Measurements from ENCODE around the gene WDFY2. TPM values are rescaled to one million over a fixed set of nuclear protein-coding genes. Genes with fewer than 3 reads are reported as not detected.

The WDFY2 gene
- total RNA-seq, 4 donors from 2014 or later, result 6.0 to 11.3 (median 9.7) TPM

DNA sequence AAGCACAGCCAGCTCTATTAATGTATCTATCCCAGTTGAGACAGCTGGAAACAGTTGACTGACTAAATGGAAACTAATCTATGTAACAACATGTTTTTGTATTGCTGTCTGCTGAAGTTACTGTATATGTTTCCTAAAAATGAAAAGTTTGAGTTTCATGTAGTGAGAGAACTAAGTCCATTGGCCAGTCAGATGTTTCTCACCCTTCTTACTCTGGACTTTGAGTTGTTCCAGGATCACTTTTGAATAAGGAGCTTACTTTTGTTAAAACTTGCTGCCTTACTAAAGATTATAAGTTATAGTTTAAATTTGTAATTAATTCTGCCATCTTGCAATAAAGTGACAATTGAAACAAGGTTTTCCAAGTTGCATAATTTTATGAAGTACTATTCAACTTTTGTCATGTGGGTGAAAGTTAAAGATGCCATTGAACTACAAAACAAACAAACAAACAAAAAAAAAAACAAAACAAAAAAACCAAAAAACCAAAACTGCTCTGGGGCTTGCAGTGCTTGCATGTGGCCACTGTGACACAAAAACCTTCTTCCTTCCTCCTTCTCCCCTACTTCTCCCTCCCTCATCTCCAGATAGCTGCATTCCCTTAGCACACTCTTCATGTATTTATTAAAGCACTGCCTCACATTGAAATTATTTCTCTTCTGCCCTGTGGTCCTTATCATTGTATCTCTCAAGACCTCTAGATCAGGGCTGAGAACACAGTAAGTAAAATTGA lies 15.3 kb downstream of the WDFY2 start:
- H3K9me3 ChIP-seq, result no peaks in the 10 kb centered on the region
- H3K4me1 ChIP-seq, result peaks cover 0 to 6% (median 3%) of the 10 kb centered on the region in 4 donors
- TF ChIP-seq POLR2A (IDR thresholded peaks at IDR 0.05), result no peak
- TF ChIP-seq, protein P1, sequence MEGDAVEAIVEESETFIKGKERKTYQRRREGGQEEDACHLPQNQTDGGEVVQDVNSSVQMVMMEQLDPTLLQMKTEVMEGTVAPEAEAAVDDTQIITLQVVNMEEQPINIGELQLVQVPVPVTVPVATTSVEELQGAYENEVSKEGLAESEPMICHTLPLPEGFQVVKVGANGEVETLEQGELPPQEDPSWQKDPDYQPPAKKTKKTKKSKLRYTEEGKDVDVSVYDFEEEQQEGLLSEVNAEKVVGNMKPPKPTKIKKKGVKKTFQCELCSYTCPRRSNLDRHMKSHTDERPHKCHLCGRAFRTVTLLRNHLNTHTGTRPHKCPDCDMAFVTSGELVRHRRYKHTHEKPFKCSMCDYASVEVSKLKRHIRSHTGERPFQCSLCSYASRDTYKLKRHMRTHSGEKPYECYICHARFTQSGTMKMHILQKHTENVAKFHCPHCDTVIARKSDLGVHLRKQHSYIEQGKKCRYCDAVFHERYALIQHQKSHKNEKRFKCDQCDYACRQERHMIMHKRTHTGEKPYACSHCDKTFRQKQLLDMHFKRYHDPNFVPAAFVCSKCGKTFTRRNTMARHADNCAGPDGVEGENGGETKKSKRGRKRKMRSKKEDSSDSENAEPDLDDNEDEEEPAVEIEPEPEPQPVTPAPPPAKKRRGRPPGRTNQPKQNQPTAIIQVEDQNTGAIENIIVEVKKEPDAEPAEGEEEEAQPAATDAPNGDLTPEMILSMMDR (IDR thresholded peaks at IDR 0.05), result no peak
- H3K27ac ChIP-seq, result no peak overlapping the region
- no peak for DNase-seq
- no peaks in the 10 kb centered on the region for H3K36me3 ChIP-seq
- no peaks in the 10 kb centered on the region for H3K27me3 ChIP-seq
- H3K4me3 ChIP-seq, result no peak overlapping the region

DNA sequence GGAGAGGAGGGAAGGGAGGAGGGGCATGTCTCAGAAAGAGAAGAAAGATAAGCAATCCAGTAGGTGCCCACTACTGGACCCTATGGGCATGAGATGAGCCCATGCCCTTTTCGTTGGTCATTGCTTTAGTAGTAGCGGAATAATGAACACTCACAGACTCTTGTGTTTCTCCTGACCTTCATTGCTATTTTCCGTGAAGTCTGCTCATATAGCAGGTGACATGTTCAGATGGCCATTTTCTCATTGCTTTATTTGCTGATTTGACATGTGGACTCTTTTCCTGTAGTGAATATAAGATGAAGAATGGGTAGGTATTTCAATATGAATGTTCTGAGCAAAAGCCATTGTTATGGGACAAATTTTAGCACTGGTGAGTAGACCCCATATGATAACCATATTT lies 16.4 kb downstream of the WDFY2 start:
- H3K4me1 ChIP-seq, result peaks cover 0 to 6% (median 3%) of the 10 kb centered on the region in 4 donors
- no peak overlapping the region for H3K27ac ChIP-seq
- no peak overlapping the region for H3K4me3 ChIP-seq
- H3K27me3 ChIP-seq, result no peaks in the 10 kb centered on the region
- DNase-seq, result no peak
- TF ChIP-seq POLR2A (IDR thresholded peaks at IDR 0.05), result no peak
- TF ChIP-seq, protein P1 (IDR thresholded peaks at IDR 0.05), result no peak
- no peaks in the 10 kb centered on the region for H3K9me3 ChIP-seq
- no peaks in the 10 kb centered on the region for H3K36me3 ChIP-seq

DNA sequence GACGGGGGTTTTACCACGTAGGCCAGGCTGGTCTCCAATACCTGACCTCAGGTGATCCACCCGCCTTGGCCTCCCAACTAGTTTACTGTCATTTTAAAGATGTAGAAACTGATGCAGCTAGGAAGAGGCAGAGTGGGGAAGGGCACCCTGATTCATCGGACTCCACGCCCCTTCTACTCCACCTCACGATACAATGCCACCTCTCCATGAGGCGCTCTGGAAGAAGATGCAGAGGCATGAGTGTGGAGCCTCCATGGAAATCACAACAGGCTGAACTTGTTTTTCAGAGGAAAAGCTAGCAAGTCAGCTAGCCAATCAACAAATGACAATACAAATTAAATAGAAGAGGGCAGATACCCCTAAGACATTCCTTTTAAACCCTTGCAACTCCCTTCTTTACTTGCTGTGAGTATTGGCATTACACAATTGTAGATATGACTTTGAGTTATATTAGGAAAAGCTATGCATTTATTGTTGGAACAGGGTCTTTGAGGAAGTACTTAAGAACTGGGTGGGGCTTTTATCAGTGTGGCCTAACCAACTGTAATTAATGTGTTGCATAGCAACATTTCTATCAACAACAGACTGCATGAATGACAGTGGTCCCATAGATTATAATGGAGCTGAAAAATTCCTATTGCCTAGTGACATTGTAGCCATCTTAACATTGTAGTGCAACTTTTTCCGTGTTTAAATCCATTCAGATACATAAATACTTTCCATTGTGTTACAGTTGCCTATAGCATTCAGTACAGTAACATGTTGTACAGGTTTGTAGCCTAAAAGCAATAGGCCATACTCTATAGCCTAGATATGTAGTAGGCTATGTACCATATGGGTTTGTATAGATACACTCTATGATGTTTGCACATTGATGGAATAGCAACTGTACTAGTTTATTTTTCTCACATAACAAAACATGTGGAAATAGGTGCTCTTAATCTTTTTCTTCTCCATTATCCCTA lies 17.6 kb downstream of the WDFY2 start:
- Histone ChIP-seq H3K27me3 (no peaks in the 10 kb centered on the region), H3K9me3 (no peaks in the 10 kb centered on the region), H3K4me3 (no peak overlapping the region), H3K4me1 (peaks cover 0 to 6% (median 3%) of the 10 kb centered on the region in 4 donors), H3K27ac (no peak overlapping the region), H3K36me3 (no peaks in the 10 kb centered on the region)
- DNase-seq, result no peak
- TF ChIP-seq, protein P1 (IDR thresholded peaks at IDR 0.05), result no peak
- TF ChIP-seq POLR2A (IDR thresholded peaks at IDR 0.05), result no peak

DNA sequence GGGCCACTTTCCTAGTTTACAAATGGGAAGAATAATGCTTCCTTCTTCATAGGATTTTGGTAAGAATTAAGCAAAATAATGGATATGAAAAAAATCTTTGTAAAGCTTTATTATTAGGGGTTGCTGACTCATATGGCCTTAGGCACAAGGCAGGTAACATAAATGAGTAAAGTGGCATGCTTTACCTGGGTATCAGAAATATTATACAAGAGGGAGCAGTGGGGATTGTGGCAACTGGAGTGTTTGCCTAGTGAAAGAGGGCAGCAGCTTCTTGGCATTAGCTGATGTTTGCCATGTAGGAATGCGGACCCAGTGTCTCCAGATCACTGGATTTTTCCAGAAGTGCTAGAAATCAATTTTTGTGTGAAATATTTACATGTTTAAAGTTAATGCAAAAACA lies 19.5 kb downstream of the WDFY2 start:
- DNase-seq, result no peak
- H3K27me3 ChIP-seq, result no peaks in the 10 kb centered on the region
- H3K27ac ChIP-seq, result no peak overlapping the region
- peaks cover 0 to 6% (median 3%) of the 10 kb centered on the region in 4 donors for H3K4me1 ChIP-seq
- no peaks in the 10 kb centered on the region for H3K9me3 ChIP-seq
- TF ChIP-seq, protein P1 (IDR thresholded peaks at IDR 0.05), result no peak
- TF ChIP-seq POLR2A (IDR thresholded peaks at IDR 0.05), result no peak
- no peak overlapping the region for H3K4me3 ChIP-seq
- no peaks in the 10 kb centered on the region for H3K36me3 ChIP-seq

DNA sequence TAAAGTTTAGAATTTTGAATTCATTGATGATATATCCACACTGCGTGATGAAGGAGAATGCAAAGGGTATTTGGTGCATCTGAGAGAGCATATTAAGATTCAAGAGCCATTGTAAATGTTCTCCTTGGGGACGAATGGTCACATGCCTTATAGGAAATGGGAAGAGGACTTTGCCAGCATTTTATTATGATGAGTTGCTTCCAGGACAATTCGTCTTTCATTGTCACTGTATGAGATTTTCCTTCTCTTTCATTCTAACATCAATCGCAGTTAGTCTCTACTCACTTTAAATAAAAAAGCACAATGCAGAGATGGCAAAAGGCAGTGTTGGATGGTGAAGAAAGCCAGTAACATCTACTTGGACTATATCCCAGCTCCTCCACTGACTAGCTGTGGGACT lies 21.4 kb downstream of the WDFY2 start:
- no peaks in the 10 kb centered on the region for H3K9me3 ChIP-seq
- H3K4me3 ChIP-seq, result no peak overlapping the region
- DNase-seq, result no peak
- H3K27ac ChIP-seq, result no peak overlapping the region
- no peaks in the 10 kb centered on the region for H3K36me3 ChIP-seq
- H3K27me3 ChIP-seq, result no peaks in the 10 kb centered on the region
- TF ChIP-seq, protein P1 (IDR thresholded peaks at IDR 0.05), result no peak
- no peak for TF ChIP-seq POLR2A (IDR thresholded peaks at IDR 0.05)
- H3K4me1 ChIP-seq, result peaks cover 0 to 6% (median 3%) of the 10 kb centered on the region in 4 donors
